Measurements from ENCODE around the gene DCLK2. TPM values are rescaled to one million over a fixed set of nuclear protein-coding genes. Genes with fewer than 3 reads are reported as not detected.

DCLK2 gene
- total and polyA plus RNA-seq, 2 of the 8 experiments (the other 6 are each of a cell fraction or from before 2014, with no cell fraction given), result 0.32 to 0.37 TPM

- Histone ChIP-seq H2BK12ac (ENCODE audit: low read depth, low read length) (no peak overlapping the region), H2AFZ (ENCODE audit: low read length) (no peak overlapping the region), H4K20me1 (replicated peaks in 1 of 2; ENCODE audit: control insufficient read depth in 1 of 2, insufficient read depth in 2 of 2, low read length in 2 of 2) (no peaks in the 10 kb centered on the region), H3K23ac (ENCODE audit: insufficient read length) (no peak overlapping the region), H2AK5ac (ENCODE audit: low read depth, low read length) (no peak overlapping the region), H3K4me1 (replicated peaks in 1 of 4; ENCODE audit: control insufficient read depth in 3 of 4, insufficient read depth in 4 of 4, low read length in 3 of 4) (no peaks in the 10 kb centered on the region), H3K4me2 (ENCODE audit: insufficient read depth in 1 of 2, low read depth in 2 of 2, low read length in 2 of 2) (no peak overlapping the region), H3K79me2 (ENCODE audit: control insufficient read depth in 1 of 2, insufficient read depth in 2 of 2, low read length in 2 of 2) (no peaks in the 10 kb centered on the region), H3K56ac (replicated peaks; ENCODE audit: insufficient read length, low read depth, low read length) (no peak overlapping the region), H2BK120ac (replicated peaks; ENCODE audit: low read depth, low read length) (no peak overlapping the region), H4K91ac (replicated peaks; ENCODE audit: insufficient read length, low read length) (no peak overlapping the region), H3K9me3 (ENCODE audit: insufficient read depth in 2 of 2, low read depth in 1 of 2, low read length in 1 of 2) (no peaks in the 10 kb centered on the region), H3K79me1 (ENCODE audit: low read depth, low read length) (no peaks in the 10 kb centered on the region), H3K36me3 (ENCODE audit: control insufficient read depth in 2 of 4, insufficient read depth in 4 of 4, low read length in 3 of 4) (no peaks in the 10 kb centered on the region), H3K23me2 (ENCODE audit: low read depth, low read length) (peaks cover 2% of the 10 kb centered on the region; the same call in 1 of the 2 replicates), H2BK20ac (ENCODE audit: low read length) (no peak overlapping the region), H2BK15ac (ENCODE audit: low read length) (no peak overlapping the region), H3K9ac (replicated peaks in 1 of 4; ENCODE audit: extremely low read depth in 1 of 4, low read depth in 3 of 4, low read length in 3 of 4) (no peak overlapping the region), H4K8ac (ENCODE audit: extremely low read depth, insufficient read depth, low read length) (no peak overlapping the region), H3K27me3 (replicated peaks in 1 of 4; ENCODE audit: control insufficient read depth in 3 of 4, extremely low read depth in 1 of 4, insufficient read depth in 3 of 4, low read length in 3 of 4) (no peaks in the 10 kb centered on the region), H2BK5ac (ENCODE audit: low read depth, low read length) (no peak overlapping the region), H3K27ac (ENCODE audit: low read depth, low read length) (no peak overlapping the region), H4K5ac (ENCODE audit: insufficient read length, low read depth, low read length) (no peak overlapping the region), H3K18ac (ENCODE audit: extremely low read depth, low read length) (no peak overlapping the region), H3K4ac (replicated peaks; ENCODE audit: insufficient read length, low read depth, low read length) (no peak overlapping the region), H3K4me3 (ENCODE audit: extremely low read depth in 1 of 4, insufficient read depth in 2 of 4, low read depth in 3 of 4, low read length in 4 of 4) (no peak overlapping the region), H3K14ac (ENCODE audit: insufficient read length) (no peak overlapping the region)
- no peak for TF ChIP-seq SP4 (IDR thresholded peaks at IDR 0.05; ENCODE audit: low read length)
- no peak for TF ChIP-seq ASH2L (IDR thresholded peaks at IDR 0.05; ENCODE audit: low read length)
- no peak for TF ChIP-seq BRCA1 (IDR thresholded peaks at IDR 0.05; ENCODE audit: low read depth, low read length)
- no peak for TF ChIP-seq E2F6 (IDR thresholded peaks at IDR 0.05)
- TF ChIP-seq SAP30 (IDR thresholded peaks at IDR 0.05; ENCODE audit: insufficient read depth, insufficient replicate concordance, low read length), result no peak
- no peak for TF ChIP-seq ATF2 (IDR thresholded peaks at IDR 0.05; ENCODE audit: low read length)
- no peak for TF ChIP-seq JUN (IDR thresholded peaks at IDR 0.05; ENCODE audit: low read depth, low read length)
- TF ChIP-seq TBP (IDR thresholded peaks at IDR 0.05; ENCODE audit: low read depth, low read length), result no peak
- TF ChIP-seq YY1 (IDR thresholded peaks at IDR 0.05; ENCODE audit: low read depth, low read length), result no peak
- no peak for TF ChIP-seq SP1 (IDR thresholded peaks at IDR 0.05; ENCODE audit: low read depth, low read length)
- no peak for TF ChIP-seq BACH1 (IDR thresholded peaks at IDR 0.05; ENCODE audit: low read length)
- CTCF ChIA-PET (ENCODE audit: partially characterized antibody), result interaction anchor here (0.6 kb wide), 1 partner anchor 12 kb away, joined by 5 read pairs; no protein-coding TSS in a partner anchor
- WGBS, 2 experiments (ENCODE audit: extremely low coverage in 1 of 2, insufficient coverage in 1 of 2, insufficient read length in 1 of 2, insufficient replicate concordance in 2 of 2, low coverage in 1 of 2, low lambda C conversion rate in 2 of 2, missing lambda C conversion rate in 1 of 2), result 96% methylated on average over 1 of the region's 1 CpG; no CpG with 5 or more reads in 1 of the 2 experiments
- no peak for DNase-seq (ENCODE audit: low read depth in 1 of 2, low spot score in 2 of 2)
- no peak for FAIRE-seq
- POLR2A ChIA-PET (ENCODE audit: partially characterized antibody), result no interaction called here
Observed at GRCh38 chr4:150126864-150127203, 48.6 kb downstream of the DCLK2 start.
